Subcutaneous abdominal adipose tissue (tissue), 5 donors: Measurements from ENCODE around the gene GSN.

ENCODE experiments used
- H3K27ac ChIP-seq: one replicate; pipeline ENCODE4 v1.7.0; 2013; ENCODE audit warnings: low read depth, mild to moderate bottlenecking, inconsistent platforms, low read length, moderate library complexity
- H3K27me3 ChIP-seq, 5 donors: one replicate each; pipeline ENCODE4 v1.7.0; 2013; ENCODE audit warnings: low read length in 5 of 5, inconsistent platforms in 1 of 5; ENCODE audit not compliant: control insufficient read depth in 5 of 5, insufficient read depth in 4 of 5
- H3K36me3 ChIP-seq, 5 donors: one replicate each; pipeline ENCODE4 v1.7.0; 2013; ENCODE audit warnings: low read length in 5 of 5; ENCODE audit not compliant: control insufficient read depth in 5 of 5, insufficient read depth in 5 of 5
- H3K4me1 ChIP-seq, 5 donors: one replicate each; pipeline ENCODE4 v1.7.0; 2013; ENCODE audit warnings: low read length in 5 of 5, mild to moderate bottlenecking in 3 of 5, moderate library complexity in 1 of 5; ENCODE audit not compliant: control insufficient read depth in 5 of 5, insufficient read depth in 5 of 5
- H3K4me3 ChIP-seq, 5 donors: one replicate each; pipeline ENCODE4 v1.7.0; 2013; ENCODE audit warnings: low read length in 5 of 5, low read depth in 1 of 5
- H3K9ac ChIP-seq, 5 donors: one replicate each; pipeline ENCODE4 v1.7.0; 2013; ENCODE audit warnings: low read length in 5 of 5, mild to moderate bottlenecking in 4 of 5, moderate library complexity in 3 of 5
- H3K9me3 ChIP-seq, 5 donors: one replicate each; pipeline ENCODE4 v1.7.0; 2013; ENCODE audit warnings: low read length in 5 of 5; ENCODE audit not compliant: control insufficient read depth in 5 of 5
- donor health status: healthy.
- donor health status: healthy.
- donor health status: healthy.
- donor health status: healthy.
- donor health status: healthy.

Gene GSN

GRCh38 chr9:121294151-121294743 is 26.3 kb downstream of the GSN start:
- no peaks in the 10 kb centered on the region for H3K9me3 ChIP-seq
- H3K9ac ChIP-seq = peak overlapping the region in 4 of 5 donors; percentile 30 to 75 (median 62)
- peak overlapping the region; percentile 98 for H3K27ac ChIP-seq
- H3K4me1 ChIP-seq = peaks cover 34 to 83% (median 79%) of the 10 kb centered on the region in 5 donors
- H3K27me3 ChIP-seq = no peaks in the 10 kb centered on the region
- H3K4me3 ChIP-seq = peak overlapping the region; percentile 45 to 58 (median 57)
- peaks cover 0 to 4% (median 0%) of the 10 kb centered on the region in 5 donors for H3K36me3 ChIP-seq

DNA sequence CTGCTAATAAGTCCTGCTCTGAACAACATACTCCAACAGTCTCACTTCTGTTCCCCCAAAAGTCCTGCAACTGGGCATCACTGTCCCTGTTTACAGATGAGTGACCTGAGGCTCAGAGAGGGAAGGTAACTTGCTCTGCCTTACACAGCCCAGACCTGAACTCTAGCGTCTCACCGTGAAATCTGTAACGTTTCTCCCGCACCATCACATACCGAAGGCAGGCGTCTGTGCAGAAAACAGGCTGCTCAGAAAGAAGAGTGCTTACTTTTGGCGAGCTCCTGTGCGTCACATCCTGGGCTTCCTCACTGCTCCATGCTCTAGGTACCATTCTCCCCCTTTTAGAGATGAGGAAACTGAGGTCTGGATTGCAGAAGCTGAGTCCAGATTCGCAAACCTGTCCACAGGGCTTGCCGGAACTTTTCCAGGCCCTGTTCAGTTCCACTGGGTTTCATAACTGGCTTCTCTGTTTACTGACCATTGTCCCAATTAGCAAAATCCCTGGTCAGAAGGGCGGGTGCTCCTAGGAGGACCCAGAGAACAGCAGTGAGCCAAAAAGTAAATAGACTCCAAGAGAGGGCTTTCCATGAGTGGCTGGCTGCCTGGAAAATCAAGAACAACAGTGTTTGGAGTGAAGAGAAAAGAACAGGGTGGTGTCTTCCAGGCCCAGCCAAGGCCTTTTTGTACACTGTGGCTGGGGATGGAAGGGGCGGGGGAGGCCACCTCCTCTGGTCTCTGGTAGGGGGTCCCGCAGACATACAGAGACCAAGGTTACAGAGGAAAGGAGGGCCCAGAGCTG is 27.1 kb downstream of the GSN start:
- Histone ChIP-seq H3K9me3 (no peaks in the 10 kb centered on the region), H3K27ac (peak overlapping the region; percentile 98), H3K4me1 (peaks cover 28 to 80% (median 76%) of the 10 kb centered on the region in 5 donors), H3K36me3 (peaks cover 0 to 4% (median 0%) of the 10 kb centered on the region in 5 donors), H3K4me3 (peak overlapping the region; percentile 45 to 61 (median 57)), H3K9ac (peak overlapping the region in 4 of 5 donors; percentile 30 to 75 (median 62)), H3K27me3 (no peaks in the 10 kb centered on the region)

DNA sequence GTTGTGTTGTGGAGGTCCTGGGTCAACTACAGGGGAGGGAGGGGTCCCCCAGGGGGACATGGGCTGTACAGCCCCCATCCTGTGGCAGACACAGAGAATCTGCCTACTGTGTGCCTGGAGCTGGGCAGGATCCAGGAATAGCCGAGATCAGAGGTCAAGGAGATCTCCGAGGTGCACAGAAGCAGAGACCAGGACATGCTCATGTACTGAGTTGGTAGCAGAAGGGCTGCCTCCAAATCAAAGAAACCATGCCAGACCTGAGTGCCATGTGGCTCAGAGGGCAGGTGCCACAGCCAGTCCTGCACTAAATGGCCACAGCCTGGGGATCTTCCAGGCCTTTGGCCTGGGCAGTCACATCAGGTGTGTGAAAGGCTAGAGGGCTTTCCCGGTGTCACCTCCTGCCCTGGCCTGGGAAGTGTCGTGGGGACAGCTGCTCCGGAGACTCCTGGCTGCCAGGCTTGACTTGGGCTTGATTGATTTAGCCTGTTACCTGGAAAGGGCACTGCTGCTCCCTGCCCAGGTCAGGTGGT is 27.8 kb downstream of the GSN start:
- Histone ChIP-seq H3K9ac (peak overlapping the region in 4 of 5 donors; percentile 43 to 75 (median 64)), H3K9me3 (no peaks in the 10 kb centered on the region), H3K27me3 (no peaks in the 10 kb centered on the region), H3K4me3 (peak overlapping the region in 4 of 5 donors; percentile 17 to 58 (median 34)), H3K27ac (peak overlapping the region; percentile 98), H3K36me3 (peaks cover 0 to 4% (median 0%) of the 10 kb centered on the region in 5 donors), H3K4me1 (peaks cover 31 to 84% (median 82%) of the 10 kb centered on the region in 5 donors)

DNA sequence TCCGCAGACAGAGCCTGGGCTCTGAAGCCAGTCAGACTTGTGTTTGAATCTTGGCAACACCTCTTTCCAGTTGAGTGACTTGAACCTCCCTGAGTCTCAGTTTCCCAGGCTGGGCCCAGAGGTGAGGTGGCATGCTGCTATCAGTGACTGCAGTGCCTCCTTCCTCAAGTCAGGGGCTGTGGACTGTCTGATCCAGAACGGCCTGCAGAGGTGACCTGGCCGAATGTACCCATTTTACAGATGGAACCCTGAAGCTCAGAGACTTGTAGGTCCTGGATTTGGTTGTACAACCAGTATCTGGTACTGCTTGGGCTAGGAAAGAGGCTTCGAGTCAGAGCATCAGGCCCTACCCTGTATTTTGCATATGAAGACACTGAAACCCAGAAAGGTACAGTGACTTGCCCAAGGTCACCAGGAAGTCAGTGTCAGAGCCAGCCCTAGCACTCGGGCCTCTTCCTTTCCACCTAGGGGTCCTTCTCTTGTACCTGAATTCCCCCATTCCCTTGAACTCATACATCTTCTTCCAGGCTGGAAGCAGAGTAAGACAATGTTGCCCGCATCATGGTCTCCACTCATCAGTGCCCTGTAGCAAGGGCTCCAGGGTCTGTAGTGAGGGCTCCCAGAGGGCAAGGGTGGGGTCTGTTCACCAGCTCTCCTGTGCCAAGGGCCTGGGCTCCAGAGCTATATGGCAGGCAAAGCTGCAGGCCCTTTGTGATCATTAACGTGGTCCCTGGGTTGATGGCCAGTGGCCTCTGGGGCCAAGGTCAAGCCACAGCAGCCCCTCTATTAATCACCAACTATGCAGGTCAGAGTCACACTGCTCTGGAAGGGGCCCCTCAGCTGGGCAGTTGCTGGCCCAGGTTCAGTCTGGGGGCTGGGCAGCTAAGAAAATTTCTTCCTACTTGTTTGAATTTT is 28.5 kb downstream of the GSN start:
- Histone ChIP-seq H3K9ac (peak overlapping the region in 4 of 5 donors; percentile 35 to 75 (median 54)), H3K9me3 (no peaks in the 10 kb centered on the region), H3K4me3 (peak overlapping the region in 2 of 5 donors; percentile 17 to 45), H3K27me3 (no peaks in the 10 kb centered on the region), H3K36me3 (peaks cover 0 to 5% (median 0%) of the 10 kb centered on the region in 5 donors), H3K27ac (peak overlapping the region; percentile 98), H3K4me1 (peaks cover 31 to 91% (median 89%) of the 10 kb centered on the region in 5 donors)

- Histone ChIP-seq H3K9me3 (no peaks in the 10 kb centered on the region), H3K36me3 (peaks cover 0 to 11% (median 7%) of the 10 kb centered on the region in 5 donors), H3K4me1 (peaks cover 37 to 97% (median 94%) of the 10 kb centered on the region in 5 donors), H3K4me3 (no peak overlapping the region), H3K9ac (no peak overlapping the region), H3K27ac (peak overlapping the region; percentile 98), H3K27me3 (no peaks in the 10 kb centered on the region)
These were observed 29.4 kb downstream of the GSN start for GRCh38 chr9:121297389-121297788.

GRCh38 chr9:121298016-121298538 is 30.1 kb downstream of the GSN start:
- Histone ChIP-seq H3K27me3 (no peaks in the 10 kb centered on the region), H3K4me1 (peaks cover 39 to 97% (median 94%) of the 10 kb centered on the region in 5 donors), H3K36me3 (peaks cover 0 to 16% (median 14%) of the 10 kb centered on the region in 5 donors), H3K9ac (peak overlapping the region in 3 of 5 donors; percentile 2 to 32 (median 30)), H3K4me3 (peak overlapping the region in 1 of 5 donors; percentile 97), H3K27ac (peak overlapping the region; percentile 98), H3K9me3 (no peaks in the 10 kb centered on the region)

DNA sequence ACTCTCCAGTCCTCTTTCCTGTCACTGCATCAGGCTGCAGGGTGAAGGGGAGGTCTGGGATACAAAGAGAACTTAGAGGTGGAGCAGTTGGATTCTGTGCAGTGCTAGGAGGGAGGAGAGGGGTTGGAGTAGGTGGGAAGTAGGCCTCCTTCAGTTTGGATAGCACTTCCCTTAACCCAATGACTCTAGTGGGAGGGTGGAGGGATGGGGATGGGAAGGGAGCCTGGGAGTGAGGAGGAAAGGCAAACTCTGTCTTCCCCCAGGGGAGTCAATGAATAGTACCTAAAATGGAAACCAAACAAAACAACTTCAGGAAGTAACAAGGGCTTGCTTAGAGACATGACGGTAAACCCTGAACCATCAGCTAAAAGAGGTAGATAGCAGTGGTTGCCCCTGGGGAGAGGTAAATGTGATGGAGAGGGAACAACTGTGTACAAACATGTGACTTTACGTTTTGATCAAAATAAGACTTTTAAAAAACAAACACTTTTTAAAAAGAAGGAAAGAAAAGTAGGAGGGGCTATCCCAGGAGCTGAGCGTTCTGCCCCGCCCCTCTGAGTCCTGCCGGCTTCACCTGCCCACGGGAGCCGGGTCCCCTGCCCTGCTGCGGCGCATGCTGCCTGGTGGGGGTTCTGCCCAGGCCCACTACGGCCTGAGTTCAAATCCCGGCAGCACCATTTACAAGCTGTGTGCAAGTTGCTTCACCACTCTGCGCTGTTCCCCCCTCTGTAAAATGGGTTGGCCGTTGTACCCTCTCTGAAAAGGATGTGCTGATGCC is 30.9 kb downstream of the GSN start:
- peak overlapping the region; percentile 98 for H3K27ac ChIP-seq

GRCh38 chr9:121299467-121300282 is 31.7 kb downstream of the GSN start:
- Histone ChIP-seq H3K27me3 (no peaks in the 10 kb centered on the region), H3K9me3 (no peaks in the 10 kb centered on the region), H3K36me3 (peaks cover 0 to 32% (median 30%) of the 10 kb centered on the region in 5 donors), H3K4me3 (peak overlapping the region; percentile 78 to 97 (median 80)), H3K9ac (peak overlapping the region; percentile 73 to 98 (median 82)), H3K27ac (peak overlapping the region; percentile 98), H3K4me1 (peaks cover 44 to 97% (median 96%) of the 10 kb centered on the region in 5 donors)

More for the DNA sequence above, 30.9 kb downstream of the GSN start:
- peak overlapping the region; percentile 46 to 97 (median 79) for H3K4me3 ChIP-seq
- peak overlapping the region in 4 of 5 donors; percentile 28 to 73 (median 35) for H3K9ac ChIP-seq
- H3K27me3 ChIP-seq = no peaks in the 10 kb centered on the region
- H3K4me1 ChIP-seq = peaks cover 44 to 97% (median 96%) of the 10 kb centered on the region in 5 donors
- H3K36me3 ChIP-seq = peaks cover 0 to 24% (median 22%) of the 10 kb centered on the region in 5 donors
- H3K9me3 ChIP-seq = no peaks in the 10 kb centered on the region
